Measurements from ENCODE around the gene SNX6.

GRCh38 chr14:34522496-34522895 lies 107.5 kb downstream of the SNX6 start:
- TF ChIP-seq CTCF (IDR thresholded peaks at IDR 0.05; ENCODE audit: low read length) (no peak), EZH2 (IDR thresholded peaks at IDR 0.05; ENCODE audit: borderline replicate concordance, low read length) (no peak)

Measured in OCI-LY1 (cell line).